BE2C (cell line): ENCODE measurements around the gene HMGN4.

Source experiments
- DNase-seq: peaks from one replicate; pipeline ENCODE4 v3.0.0-alpha.2; 2020
- H3K27me3 ChIP-seq: fragments of 250-450 bp; sonication (Bioruptor Pico); 2 replicates; pipeline ENCODE4 v1.5.1; 2020; ENCODE audit warnings: mild to moderate bottlenecking
- H3K36me3 ChIP-seq: fragments of 250-450 bp; sonication (Bioruptor Pico); 2 replicates; pipeline ENCODE4 v1.5.1; 2020; ENCODE audit warnings: mild to moderate bottlenecking
- H3K4me1 ChIP-seq: fragments of 250-450 bp; sonication (Bioruptor Pico); 2 replicates; pipeline ENCODE4 v1.5.1; 2020
- H3K4me3 ChIP-seq: 2 replicates; pipeline ENCODE4 v1.5.1; 2011; ENCODE audit warnings: low read depth, low read length
- H3K9me3 ChIP-seq: fragments of 250-450 bp; sonication (Bioruptor Pico); 2 replicates; pipeline ENCODE4 v1.5.1; 2020
- TF ChIP-seq, protein P1 (sequence below): IDR thresholded peaks from 2 replicates; pipeline ENCODE4 v1.5.1; 2012; ENCODE audit warnings: mild to moderate bottlenecking, low read depth, low read length

HMGN4 gene

GRCh38 chr6:26553264-26553634, 15.1 kb downstream of the HMGN4 start:
- no peaks in the 10 kb centered on the region for H3K9me3 ChIP-seq
- peak overlapping the region; percentile 88 for H3K4me3 ChIP-seq
- peak; percentile 69 for DNase-seq
- H3K27me3 ChIP-seq = no peaks in the 10 kb centered on the region
- no peaks in the 10 kb centered on the region for H3K36me3 ChIP-seq
- TF ChIP-seq, protein P1, sequence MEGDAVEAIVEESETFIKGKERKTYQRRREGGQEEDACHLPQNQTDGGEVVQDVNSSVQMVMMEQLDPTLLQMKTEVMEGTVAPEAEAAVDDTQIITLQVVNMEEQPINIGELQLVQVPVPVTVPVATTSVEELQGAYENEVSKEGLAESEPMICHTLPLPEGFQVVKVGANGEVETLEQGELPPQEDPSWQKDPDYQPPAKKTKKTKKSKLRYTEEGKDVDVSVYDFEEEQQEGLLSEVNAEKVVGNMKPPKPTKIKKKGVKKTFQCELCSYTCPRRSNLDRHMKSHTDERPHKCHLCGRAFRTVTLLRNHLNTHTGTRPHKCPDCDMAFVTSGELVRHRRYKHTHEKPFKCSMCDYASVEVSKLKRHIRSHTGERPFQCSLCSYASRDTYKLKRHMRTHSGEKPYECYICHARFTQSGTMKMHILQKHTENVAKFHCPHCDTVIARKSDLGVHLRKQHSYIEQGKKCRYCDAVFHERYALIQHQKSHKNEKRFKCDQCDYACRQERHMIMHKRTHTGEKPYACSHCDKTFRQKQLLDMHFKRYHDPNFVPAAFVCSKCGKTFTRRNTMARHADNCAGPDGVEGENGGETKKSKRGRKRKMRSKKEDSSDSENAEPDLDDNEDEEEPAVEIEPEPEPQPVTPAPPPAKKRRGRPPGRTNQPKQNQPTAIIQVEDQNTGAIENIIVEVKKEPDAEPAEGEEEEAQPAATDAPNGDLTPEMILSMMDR = no peak
- H3K4me1 ChIP-seq = no peaks in the 10 kb centered on the region

- H3K9me3 ChIP-seq = no peaks in the 10 kb centered on the region
- no peaks in the 10 kb centered on the region for H3K36me3 ChIP-seq
- DNase-seq = peak; percentile 68
- TF ChIP-seq, protein P1 = no peak
- no peaks in the 10 kb centered on the region for H3K27me3 ChIP-seq
- peak overlapping the region; percentile 88 for H3K4me3 ChIP-seq
- no peaks in the 10 kb centered on the region for H3K4me1 ChIP-seq
These were observed 15.7 kb downstream of the HMGN4 start for GRCh38 chr6:26553635-26554446.

DNA sequence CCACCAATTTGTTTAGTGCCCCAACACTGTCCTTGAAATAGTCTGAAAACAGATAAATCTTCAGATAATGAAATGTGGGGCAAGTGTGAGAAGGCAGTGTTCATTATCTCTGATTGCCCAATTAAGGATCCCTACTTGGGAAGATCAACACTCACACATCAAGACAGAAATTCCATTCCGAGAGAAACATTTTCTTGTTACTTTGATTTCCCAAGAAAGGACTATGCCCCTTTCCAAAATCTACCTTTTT, 16.2 kb downstream of the HMGN4 start:
- no peak for DNase-seq
- no peaks in the 10 kb centered on the region for H3K9me3 ChIP-seq
- TF ChIP-seq, protein P1 = no peak
- no peaks in the 10 kb centered on the region for H3K27me3 ChIP-seq
- no peaks in the 10 kb centered on the region for H3K36me3 ChIP-seq
- no peaks in the 10 kb centered on the region for H3K4me1 ChIP-seq
- peak overlapping the region; percentile 88 for H3K4me3 ChIP-seq

DNA sequence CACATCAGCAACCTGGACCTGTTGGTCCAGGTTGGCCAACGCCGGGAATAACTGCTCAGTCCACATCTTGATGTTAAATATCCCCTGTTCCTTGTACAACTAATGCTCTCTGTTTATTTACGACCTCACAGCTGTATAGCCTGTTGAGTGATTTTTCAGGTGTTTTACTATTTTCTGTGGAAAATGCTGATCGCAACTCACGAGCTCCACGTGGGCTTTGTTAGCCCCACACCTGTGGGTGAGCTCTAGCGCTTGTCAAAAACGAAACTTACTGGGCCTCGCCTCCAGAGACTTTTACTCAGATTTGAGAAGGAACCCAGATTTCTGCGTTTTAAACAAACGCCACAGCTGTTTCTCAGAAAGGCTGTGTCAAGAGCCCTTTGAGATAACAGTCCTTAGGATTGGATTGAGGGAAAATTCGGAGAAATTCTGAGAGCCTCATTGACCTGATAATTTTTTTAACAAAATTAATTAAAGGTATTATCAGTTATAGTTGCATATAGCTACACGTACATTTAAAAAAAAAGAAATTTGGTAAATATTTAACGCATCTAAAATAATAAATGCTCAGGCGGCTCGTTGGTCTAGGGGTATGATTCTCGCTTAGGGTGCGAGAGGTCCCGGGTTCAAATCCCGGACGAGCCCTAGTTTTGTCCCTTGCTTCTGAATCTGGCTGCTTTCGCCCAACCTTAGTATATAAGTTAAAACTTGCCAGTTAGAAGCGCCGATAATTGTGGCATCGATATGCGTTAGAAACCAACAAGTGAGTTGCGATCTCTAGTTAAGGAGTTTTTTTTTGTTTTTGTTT, 16.7 kb downstream of the HMGN4 start:
- Histone ChIP-seq H3K9me3 (no peaks in the 10 kb centered on the region), H3K4me3 (peak overlapping the region; percentile 88), H3K36me3 (no peaks in the 10 kb centered on the region), H3K4me1 (no peaks in the 10 kb centered on the region), H3K27me3 (no peaks in the 10 kb centered on the region)
- peak; percentile 66 for DNase-seq
- TF ChIP-seq, protein P1 = no peak

- peak; percentile 34 for DNase-seq
- H3K4me1 ChIP-seq = no peaks in the 10 kb centered on the region
- H3K27me3 ChIP-seq = no peaks in the 10 kb centered on the region
- H3K9me3 ChIP-seq = no peaks in the 10 kb centered on the region
- H3K4me3 ChIP-seq = peak overlapping the region; percentile 88
- TF ChIP-seq, protein P1 = no peak
- no peaks in the 10 kb centered on the region for H3K36me3 ChIP-seq
These were observed 17.5 kb downstream of the HMGN4 start for GRCh38 chr6:26555505-26556262.
